HG02840 (cell line): ENCODE results near the gene JAK2.

ENCODE experiments used
- ATAC-seq: cut with Tn5 transposase; IDR thresholded peaks from one replicate; pipeline ENCODE4 v1.9.1; 2021; ENCODE audit warnings: mild to moderate bottlenecking, moderate library complexity, moderate number of reproducible peaks; ENCODE audit not compliant: unreplicated experiment, low FRiP score

Gene JAK2

GRCh38 chr9:5113994-5114748 lies 129.1 kb downstream of the JAK2 start:
- ATAC-seq: no peak

GRCh38 chr9:5122116-5122515 lies 137.0 kb downstream of the JAK2 start:
- ATAC-seq: no peak

GRCh38 chr9:5122516-5122915 lies 137.4 kb downstream of the JAK2 start:
- no peak for ATAC-seq

GRCh38 chr9:5140151-5140550 lies 155.1 kb downstream of the JAK2 start:
- ATAC-seq: no peak

GRCh38 chr9:5144217-5144616 lies 159.1 kb downstream of the JAK2 start:
- ATAC-seq: no peak

GRCh38 chr9:5146241-5146640 lies 161.2 kb downstream of the JAK2 start:
- no peak for ATAC-seq
